ENCODE results near the gene CLSTN2. TPM values are rescaled to one million over a fixed set of nuclear protein-coding genes. Genes with fewer than 3 reads are reported as not detected.

Gene CLSTN2
- total and polyA plus RNA-seq, 9 donors = 28.9 to 263 (median 134) TPM

- Histone ChIP-seq H3K9me3 (no peaks in the 10 kb centered on the region), H3K27me3 (no peaks in the 10 kb centered on the region), H3K4me1 (ENCODE audit: insufficient read depth) (peaks cover 4% of the 10 kb centered on the region), H3K36me3 (no peaks in the 10 kb centered on the region), H3K27ac (no peak overlapping the region), H3K4me3 (no peak overlapping the region)
- TF ChIP-seq EP300 (IDR thresholded peaks at IDR 0.05) = no peak
- no peak for TF ChIP-seq CTCF (IDR thresholded peaks at IDR 0.05)
- TF ChIP-seq POLR2A (IDR thresholded peaks at IDR 0.05) = no peak
- intact Hi-C loops (cut with DNase I) = no loop called here
- DNase-seq = no peak
- 90 to 94% (median 93%) methylated on average over 7 of the region's 7 CpGs for WGBS, 3 donors
Observed at GRCh38 chr3:140250010-140250855, 315.2 kb downstream of the CLSTN2 start.

DNA sequence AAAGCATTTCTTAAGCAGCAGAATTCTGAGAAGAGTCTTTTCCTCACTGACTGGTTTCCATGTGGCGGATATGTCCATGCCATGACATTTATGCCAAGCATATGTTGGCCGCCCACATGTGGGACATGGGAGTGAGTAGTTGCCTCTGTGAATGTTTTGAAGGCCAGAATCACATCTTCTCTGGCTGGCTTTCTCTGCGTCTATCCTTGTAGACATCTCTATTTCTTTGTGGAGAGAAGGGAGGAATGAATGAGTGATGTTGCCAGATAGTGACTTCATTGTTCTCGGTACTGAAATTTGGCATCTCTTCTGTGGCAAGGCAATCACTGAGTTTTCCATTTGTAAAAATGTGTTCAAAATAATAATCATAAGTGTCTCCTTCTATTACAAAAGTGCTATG lies 316.0 kb downstream of the CLSTN2 start:
- no peak overlapping the region for H3K4me3 ChIP-seq
- no peak overlapping the region for H3K27ac ChIP-seq
- H3K36me3 ChIP-seq = no peaks in the 10 kb centered on the region
- TF ChIP-seq POLR2A (IDR thresholded peaks at IDR 0.05) (no peak), CTCF (IDR thresholded peaks at IDR 0.05) (no peak), EP300 (IDR thresholded peaks at IDR 0.05) (no peak)
- DNase-seq = no peak
- WGBS, 3 donors = 81 to 96% (median 96%) methylated on average over 4 of the region's 4 CpGs
- H3K4me1 ChIP-seq (ENCODE audit: insufficient read depth) = peaks cover 4% of the 10 kb centered on the region
- intact Hi-C loops (cut with DNase I) = no loop called here
- H3K27me3 ChIP-seq = no peaks in the 10 kb centered on the region
- no peaks in the 10 kb centered on the region for H3K9me3 ChIP-seq

DNA sequence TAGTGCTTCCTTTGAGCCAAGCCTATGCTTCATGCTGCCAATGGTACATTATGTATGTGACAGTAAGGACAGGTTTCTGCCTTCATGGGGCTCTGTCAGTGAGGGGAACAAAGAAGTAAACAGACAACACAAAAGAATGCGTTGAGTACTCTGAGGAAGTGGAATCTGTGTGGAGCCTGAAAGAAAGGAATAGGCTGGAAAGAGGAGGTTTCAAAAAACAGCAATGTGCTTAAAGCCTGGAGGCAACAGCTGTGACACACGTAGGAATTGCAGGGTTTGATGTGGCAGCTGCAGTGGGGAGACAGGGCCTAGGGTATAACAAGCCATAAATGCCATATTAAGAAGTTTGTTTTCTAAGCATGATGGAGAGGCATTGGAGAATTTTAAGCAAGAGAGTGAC lies 316.7 kb downstream of the CLSTN2 start:
- TF ChIP-seq POLR2A (IDR thresholded peaks at IDR 0.05) (no peak), EP300 (IDR thresholded peaks at IDR 0.05) (no peak), CTCF (IDR thresholded peaks at IDR 0.05) (no peak)
- intact Hi-C loops (cut with DNase I) = no loop called here
- 54 to 55% (median 55%) methylated on average over 2 of the region's 2 CpGs for WGBS, 3 donors
- H3K4me1 ChIP-seq (ENCODE audit: insufficient read depth) = peaks cover 4% of the 10 kb centered on the region
- no peaks in the 10 kb centered on the region for H3K27me3 ChIP-seq
- H3K36me3 ChIP-seq = no peaks in the 10 kb centered on the region
- H3K27ac ChIP-seq = no peak overlapping the region
- DNase-seq = no peak
- H3K4me3 ChIP-seq = no peak overlapping the region
- H3K9me3 ChIP-seq = no peaks in the 10 kb centered on the region

DNA sequence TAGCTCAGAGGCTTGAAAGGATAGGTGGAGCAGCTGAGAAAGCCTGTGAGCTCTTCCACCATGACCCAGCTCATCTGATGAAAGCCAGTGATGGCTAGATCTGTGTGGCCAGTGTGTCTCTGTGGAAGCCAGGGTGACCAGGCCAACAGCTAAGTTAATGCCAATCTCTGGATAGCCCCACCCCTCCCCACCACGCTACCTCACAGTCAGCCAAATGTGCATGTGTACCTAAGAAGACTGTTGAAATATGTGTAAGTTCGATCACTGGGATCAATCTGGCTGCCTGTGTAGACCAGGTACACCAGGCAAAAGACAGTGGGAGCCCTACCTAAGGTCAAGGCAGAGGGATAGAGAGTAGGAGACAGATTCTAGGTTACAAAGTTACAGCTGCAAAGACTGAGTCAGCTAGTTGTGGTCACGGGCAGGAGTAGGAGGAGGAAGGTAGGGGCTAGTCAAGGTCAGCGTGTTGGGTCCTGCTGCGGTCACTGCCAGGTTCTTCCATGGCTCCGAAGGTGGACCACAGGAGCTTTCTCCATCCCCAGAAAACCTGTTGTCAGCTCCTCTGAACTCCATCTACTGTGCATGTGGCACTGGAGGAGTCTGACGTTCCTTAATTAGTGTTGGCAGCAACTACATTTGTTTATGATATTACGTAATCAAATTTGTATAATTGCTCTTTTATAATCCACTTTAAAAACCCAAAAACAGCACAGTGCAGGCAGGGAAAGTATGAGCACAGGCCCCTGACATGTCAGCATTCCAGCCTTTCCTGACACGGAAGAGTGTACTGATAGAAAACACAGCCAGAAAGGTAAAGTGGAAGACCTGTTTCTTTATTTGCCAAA lies 318.0 kb downstream of the CLSTN2 start:
- TF ChIP-seq EP300 (IDR thresholded peaks at IDR 0.05) (no peak), POLR2A (IDR thresholded peaks at IDR 0.05) (no peak), CTCF (IDR thresholded peaks at IDR 0.05) (no peak)
- intact Hi-C loops (cut with DNase I) = no loop called here
- Histone ChIP-seq H3K36me3 (no peaks in the 10 kb centered on the region), H3K4me3 (no peak overlapping the region), H3K27ac (no peak overlapping the region), H3K9me3 (no peaks in the 10 kb centered on the region), H3K4me1 (ENCODE audit: insufficient read depth) (peaks cover 4% of the 10 kb centered on the region), H3K27me3 (no peaks in the 10 kb centered on the region)
- no peak for DNase-seq
- WGBS, 3 donors = 60 to 70% (median 61%) methylated on average over 9 of the region's 9 CpGs
